Skeletal muscle cell (primary cell): ENCODE measurements around the gene NEK6.

Source experiments
- DNase-seq: peaks from one replicate; pipeline ENCODE4 v3.0.0-alpha.2; 2010; ENCODE audit warnings: low read depth
- H3K4me3 ChIP-seq: 2 replicates; pipeline ENCODE4 v1.5.1; 2011; ENCODE audit warnings: low read depth, mild to moderate bottlenecking, control low read depth, low read length, moderate library complexity

The NEK6 gene

DNA sequence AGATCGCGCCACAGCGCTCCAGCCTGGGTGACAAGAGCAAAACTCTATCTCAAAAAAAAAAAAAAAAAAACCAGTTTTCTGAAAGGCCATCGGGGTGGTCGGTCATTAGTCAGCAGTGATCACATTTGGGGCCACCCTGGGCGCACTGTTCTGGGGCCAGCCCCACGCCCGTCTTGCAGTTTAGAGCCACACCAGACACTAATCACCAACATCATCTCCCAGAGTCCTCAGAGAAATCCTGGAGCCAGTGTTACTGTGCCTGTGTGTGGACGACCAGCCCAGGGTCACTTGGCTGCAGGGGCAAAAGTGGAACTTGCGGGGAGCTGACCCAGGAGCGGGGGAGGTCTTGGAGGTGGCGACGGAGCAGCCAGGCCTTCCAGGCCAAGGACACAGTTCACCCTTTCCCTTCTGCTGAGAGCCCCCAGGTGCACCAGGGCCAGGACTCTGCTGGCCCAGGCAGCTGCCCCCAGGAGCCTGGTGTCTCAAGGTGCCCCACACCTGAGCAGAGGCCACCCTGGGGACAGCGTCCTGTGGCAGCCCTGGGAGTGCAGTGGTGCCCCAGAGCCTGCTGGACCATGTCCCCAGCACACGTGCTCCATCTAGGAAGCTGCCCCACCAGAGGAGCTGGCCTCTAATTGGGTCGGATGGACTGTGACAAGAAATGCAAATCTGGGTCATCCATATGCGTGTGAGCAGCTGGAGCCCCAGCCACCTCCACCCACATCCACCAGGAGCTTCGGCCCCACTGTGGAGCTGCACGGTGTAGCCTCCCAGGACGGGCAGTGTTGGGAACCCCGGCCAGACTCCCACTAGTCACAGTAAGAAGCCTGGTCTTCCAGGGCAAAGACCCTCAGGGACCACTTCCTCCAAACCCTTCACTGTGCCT is 51.1 kb downstream of the NEK6 start:
- DNase-seq: no peak
- H3K4me3 ChIP-seq: no peak overlapping the region

DNA sequence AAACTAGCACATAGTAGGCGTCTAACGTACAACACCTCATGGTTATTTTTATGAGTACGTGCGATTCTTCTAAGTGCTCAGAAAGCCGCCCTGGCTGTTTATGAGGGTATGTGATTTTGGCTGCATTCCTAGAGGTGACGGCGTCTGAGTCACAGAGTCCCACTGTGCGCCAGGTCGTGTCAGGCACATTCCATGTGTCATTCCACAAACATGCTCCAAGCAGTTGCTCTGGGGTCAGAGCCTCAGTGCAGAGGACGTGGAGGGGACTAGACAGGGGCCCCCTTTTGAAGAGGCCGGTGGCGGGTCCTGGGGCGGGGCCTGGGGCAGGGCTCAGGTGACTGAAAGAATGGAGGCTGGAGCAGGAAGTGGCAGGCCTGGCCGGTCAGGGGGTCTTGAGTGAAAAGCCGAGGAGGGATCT is 51.9 kb downstream of the NEK6 start:
- DNase-seq: peak; percentile 91
- no peak overlapping the region for H3K4me3 ChIP-seq

DNA sequence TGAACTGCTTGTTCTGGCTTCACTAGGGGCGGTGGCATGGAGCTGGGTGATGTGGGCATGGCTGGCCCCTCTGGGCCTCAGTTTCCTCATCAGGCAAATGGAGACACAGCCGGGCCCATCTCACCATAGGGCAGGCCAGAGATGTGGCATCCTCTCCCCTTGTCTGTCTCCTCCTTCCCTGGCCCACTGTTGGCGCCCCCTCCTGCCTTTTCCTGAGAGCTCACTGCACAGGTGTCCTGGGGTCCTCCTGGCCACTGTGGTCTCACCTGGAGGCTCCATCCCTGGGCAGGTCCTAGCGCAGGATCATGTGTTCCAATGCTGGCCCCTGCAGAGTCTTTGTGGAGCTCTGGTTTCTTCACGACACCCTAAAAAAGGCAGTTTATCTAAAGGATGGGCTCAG is 53.5 kb downstream of the NEK6 start:
- no peak overlapping the region for H3K4me3 ChIP-seq
- no peak for DNase-seq

DNA sequence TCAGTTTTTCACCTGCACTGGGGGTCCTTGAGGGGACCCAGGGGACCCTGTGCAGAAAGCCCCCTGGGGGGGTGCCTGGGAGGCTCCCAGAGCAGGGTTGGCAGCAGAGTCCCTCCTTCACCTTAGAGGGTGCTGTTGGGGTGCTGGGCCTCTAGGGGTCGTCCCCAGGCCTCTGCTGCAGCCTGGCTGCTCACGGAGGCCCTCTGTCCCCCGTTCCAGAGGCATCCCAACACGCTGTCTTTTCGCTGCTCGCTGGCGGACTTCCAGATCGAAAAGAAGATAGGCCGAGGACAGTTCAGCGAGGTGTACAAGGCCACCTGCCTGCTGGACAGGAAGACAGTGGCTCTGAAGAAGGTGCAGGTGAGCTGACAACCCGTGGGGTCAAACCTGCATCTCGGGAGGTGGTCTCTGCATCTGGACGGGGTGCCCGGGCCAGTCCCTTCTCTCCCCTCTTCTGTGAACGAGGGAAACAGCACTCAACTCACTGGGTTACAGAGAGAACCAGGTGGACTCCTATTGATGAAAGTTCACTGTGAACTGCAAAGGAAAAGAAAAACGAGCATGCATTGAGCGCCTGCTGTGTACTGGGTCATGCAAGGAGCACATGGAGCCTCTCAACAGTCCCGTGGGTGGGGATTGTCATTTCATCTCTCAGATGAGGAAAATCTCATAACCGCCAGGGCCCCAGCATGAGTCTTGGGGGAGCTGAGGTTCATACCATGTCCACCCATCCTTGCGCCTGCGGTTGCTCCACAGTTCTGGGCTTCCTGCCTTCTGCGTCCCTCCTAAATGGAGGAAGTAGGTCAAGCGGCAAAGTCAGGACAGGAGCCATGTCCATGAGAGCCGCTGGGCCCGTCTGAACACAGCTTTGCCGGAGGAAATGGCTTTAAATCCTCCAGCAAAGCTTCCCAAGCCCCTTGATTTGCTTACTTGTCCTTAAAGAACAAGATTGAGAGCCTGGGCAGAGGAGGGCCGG is 54.8 kb downstream of the NEK6 start:
- no peak for DNase-seq

DNA sequence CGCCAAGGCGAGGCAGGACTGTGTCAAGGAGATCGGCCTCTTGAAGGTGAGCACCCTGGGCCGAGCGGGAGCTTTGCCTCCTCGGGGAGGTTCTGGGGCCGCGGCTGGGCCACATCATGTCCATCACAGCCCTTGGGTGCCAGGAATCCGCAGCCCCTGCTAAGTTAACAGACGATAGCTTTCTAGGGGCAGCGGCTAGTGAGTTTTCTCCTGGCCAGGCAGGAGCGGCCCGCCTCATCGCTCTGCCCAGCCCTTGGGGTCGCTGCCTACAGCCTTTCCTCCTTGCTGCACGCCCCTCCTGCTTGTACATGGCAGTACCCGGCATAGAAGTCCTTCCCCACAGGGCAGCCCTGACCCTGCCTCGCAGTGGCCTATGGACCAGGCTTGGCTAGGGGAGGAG is 56.2 kb downstream of the NEK6 start:
- no peak overlapping the region for H3K4me3 ChIP-seq
- no peak for DNase-seq

More for the DNA sequence above, 54.8 kb downstream of the NEK6 start:
- no peak overlapping the region for H3K4me3 ChIP-seq

DNA sequence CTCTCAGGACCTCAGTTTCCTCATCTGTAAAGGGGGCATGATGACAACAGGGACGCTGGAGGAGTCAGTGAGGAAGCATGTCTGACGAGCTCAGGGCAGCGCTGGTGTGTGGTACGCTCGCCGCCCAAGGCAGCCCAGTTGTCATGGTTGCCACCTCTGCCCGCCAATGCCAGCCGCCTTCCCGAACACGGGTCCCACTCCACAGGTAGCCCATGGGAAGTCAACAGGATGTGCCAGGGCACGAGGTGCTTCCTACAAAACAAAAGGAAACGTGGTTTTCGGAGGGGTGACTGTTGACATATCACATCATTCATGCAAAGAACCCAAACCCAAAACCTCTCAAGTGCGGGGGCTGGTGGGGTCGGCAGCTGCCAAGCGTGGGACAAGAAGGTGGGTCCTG is 58.1 kb downstream of the NEK6 start:
- no peak overlapping the region for H3K4me3 ChIP-seq
- no peak for DNase-seq

DNA sequence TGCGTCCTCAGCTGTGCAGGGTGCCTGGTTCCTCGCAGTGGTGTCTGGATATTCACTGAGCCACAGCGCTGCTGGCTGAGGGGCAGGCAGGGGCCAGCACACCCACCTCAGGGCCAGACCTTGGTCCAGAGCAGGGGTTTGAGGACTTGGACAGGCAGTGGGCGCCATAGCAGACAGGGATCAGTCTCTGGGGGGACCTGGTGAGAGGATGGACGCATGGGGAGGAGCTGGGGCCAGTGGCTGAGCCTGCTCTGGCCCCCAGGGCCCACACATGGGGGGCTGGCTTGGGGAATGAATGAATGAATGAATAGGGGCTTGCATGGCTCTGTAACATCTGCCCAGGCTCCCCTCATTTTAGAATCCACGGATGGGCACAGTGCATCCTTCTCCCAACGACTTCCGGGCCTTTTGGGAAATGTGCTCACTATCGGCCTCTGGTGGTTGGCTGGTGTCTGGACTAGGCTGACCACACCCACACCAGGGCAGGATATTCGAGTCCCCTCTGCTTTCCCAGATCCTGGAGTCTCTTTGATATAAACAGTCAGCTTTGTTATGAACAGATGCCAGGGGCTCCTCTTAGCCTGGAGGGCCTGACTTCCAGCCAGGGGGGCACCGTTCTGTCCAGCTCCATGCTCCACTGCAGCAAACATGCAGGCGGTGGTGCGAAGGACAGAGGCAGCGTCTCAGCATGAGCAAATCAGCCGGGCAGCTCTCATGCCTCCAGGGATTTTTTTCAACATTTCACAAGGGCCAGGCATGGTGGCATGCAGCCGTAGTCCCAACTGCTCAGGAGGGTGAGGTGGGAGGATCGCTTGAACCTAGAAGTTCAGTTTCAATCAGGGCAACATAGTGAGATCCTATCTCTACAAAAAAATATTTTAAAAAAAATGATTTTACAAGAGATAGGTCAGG is 62.6 kb downstream of the NEK6 start:
- no peak overlapping the region for H3K4me3 ChIP-seq
- no peak for DNase-seq

DNA sequence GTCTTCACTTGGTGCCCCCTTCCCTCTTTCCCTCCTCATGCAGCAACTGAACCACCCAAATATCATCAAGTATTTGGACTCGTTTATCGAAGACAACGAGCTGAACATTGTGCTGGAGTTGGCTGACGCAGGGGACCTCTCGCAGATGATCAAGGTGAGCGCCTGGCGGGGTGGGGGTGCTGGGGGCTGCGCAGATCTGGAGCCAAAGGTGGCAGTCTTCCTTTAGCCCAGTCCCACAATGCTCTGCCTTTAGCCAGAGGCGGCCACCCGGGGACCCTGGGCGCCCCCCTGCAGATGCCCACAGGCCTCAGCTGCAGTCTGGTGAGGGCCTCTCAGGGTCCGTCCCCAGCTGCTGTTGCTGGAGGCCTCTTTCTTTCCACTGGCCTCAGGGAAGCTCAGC is 63.7 kb downstream of the NEK6 start:
- H3K4me3 ChIP-seq: no peak overlapping the region
- no peak for DNase-seq

DNA sequence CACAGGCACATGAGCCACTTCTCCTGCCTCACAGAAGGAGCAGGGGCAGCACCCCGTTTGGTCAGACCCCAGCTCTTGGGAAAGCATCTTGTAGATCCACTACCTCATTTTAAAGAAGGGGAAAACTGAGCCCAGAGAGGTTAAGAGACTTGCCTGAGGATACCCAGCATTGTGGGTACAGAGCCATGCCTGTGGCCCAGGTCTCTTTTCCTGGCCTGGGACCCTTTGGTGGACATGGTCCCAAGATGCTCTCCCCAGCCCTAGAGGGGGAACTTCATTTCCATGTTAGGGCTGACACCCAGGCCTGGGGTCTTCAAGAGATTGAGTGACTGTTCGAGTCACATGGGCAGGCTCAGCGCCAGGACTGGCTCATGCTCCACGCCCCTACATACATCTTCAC is 64.2 kb downstream of the NEK6 start:
- H3K4me3 ChIP-seq: no peak overlapping the region
- no peak for DNase-seq

DNA sequence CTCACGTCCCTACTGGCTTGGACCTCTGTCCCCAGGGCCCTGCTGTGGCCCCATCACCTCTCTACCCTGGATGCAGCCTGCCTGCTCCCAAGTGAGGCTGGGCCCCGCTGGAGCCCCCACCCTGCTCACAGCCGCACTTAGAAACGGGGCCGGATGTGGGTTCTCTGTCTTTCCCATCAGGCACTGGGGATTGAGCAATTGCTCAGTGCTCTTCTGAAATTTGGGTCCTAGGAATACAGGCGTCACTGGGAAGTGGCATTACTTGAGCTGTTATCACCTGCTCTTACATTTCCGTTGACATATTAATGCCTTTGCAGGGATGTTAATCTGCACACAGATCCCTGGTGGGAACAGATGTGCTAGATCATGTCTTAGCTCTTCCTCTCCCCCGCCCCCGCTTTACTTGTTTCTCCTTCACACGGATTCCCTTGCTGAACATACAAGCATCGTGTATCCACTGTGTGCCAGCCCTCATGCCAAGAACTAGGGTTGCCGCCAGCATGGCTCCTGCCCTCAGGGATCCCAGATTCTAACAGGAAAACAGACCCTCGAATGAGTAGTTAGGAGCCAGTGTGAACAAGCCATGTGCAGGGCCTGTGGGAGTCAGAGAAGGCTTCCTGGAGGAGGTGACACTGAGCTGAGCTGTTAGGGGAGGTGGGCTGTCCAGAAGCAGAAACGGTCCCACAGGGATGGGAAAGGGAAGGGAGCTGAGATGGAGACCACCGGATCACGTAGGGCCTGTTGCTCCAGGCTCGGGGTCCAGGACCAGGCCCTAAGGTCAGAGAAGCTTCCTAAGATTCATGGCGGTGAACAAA is 65.1 kb downstream of the NEK6 start:
- no peak overlapping the region for H3K4me3 ChIP-seq
- DNase-seq: peak; percentile 70

DNA sequence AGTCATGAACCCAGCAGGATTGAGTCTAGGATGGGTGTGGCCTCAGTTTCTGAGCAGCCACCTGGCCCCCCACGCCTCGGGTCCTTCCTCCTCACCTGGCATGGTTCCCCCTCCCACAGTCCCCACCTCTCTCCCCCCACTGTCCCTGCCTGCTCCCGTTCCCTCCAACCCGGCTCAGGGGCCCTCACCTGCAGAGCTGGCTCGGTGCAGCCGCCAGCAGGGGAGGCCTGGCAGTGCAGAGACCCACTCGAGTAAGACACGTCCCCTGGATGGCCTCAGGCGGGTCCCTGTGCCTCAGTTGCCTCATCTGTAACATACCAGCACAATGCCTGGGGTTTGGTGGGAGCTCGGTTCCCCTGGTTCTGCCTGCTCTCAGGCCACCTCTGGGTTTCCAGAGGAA is 66.2 kb downstream of the NEK6 start:
- no peak overlapping the region for H3K4me3 ChIP-seq
- DNase-seq: no peak

DNA sequence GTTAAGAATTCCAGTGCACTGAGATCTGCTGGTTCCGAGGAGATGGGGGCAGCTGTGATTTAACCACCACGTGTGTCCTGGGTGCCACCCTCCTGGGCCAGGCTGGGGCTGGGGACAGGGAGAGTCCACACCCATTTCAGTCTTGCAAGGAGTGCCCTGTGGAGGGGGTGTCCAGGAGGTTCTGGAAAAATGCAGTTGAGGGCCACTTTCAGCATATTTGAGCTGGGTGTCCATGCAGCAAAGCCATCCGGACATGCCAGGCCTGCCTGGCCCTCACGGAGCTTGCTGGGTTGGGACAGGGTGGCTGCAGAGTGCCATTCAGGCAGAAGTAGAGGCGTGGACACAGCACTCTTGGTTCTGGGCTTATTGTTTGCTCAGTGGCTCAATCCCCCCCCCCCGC is 68.1 kb downstream of the NEK6 start:
- no peak overlapping the region for H3K4me3 ChIP-seq
- DNase-seq: no peak

DNA sequence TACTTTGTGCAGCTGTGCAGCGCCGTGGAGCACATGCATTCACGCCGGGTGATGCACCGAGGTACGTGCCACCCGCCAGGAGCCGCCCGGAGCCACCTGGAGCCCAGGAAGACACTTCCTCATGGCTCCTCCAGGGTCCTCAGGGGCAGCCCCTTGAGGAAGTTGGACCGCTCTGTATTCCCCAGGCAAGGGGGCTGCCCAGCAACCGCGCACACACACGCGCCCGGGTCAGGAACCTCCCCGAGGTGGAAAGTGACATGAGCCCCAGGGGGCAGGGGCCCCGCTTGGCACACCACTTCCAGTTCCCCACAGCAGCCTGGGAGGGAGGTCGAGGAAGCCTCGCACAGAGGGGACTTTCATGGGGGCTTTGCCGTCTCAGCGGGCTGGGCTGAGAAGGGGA is 68.6 kb downstream of the NEK6 start:
- no peak overlapping the region for H3K4me3 ChIP-seq
- DNase-seq: no peak

DNA sequence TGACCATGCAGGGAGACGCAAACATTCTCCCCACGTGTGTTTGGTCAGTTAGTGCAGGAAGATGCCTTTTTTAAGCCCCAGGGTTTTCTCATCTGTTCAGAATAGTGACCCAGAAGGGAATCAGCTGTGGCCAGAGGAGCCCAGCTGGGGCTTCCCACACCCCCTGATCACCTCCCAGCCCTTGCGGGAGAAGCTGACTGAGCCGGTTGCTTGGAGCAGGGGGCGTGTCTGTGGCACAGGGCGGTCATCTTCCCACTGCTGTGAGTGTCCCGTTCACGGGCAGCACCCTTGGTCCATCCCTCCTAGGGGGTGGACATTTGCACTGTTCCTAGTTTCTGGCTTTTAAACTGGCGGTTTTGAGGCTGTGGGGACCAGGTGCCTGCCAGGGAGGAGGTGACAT is 69.7 kb downstream of the NEK6 start:
- H3K4me3 ChIP-seq: no peak overlapping the region
- no peak for DNase-seq

DNA sequence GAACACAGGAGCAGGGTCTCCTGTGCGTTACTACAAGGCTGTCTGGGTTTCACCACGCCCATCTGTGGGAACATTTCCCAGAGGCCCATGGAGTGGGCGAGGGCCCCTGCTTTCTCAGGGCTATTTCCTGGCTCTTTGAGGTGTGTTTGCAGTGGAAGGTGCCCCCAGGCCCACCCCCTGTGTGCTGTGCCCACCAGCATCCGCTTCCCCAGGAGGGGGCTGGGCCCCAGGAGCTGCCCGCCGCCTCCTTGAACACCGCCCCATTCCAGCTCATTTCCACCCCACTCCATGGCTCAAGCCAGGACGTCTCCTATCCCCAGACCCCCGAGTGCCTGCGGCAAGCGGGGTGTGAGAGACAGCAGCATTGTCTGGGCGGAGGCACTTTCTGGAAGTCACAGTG is 70.5 kb downstream of the NEK6 start:
- no peak for DNase-seq
- H3K4me3 ChIP-seq: no peak overlapping the region

DNA sequence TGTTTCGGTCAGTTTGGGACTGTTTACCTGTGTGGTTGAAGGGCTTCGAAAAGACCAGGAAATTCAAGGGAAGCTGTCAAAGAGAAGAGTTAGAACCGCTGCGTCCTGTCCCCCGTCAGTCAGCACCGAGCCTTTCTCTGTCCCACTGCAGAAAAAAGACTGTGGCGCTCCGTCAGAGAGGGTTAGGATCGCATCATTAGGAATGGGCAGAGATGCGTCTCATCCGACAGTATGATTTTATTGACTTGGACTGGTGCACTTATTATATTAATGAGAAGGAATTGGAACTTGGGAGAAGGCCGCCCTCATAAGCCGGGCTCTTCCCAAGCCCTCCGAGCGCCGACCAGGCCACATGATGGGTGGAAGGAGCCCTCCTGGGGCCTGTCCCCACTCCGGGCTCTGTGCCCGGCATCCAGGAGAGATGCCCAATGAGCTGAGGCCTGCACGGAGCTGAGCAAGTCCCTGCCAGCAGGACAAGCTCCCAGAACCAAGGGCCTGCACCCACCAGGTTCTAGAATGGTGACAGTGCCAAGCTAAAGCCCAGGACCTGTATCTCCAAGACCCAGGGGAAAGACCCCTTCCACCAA is 71.5 kb downstream of the NEK6 start:
- no peak for DNase-seq
- no peak overlapping the region for H3K4me3 ChIP-seq

DNA sequence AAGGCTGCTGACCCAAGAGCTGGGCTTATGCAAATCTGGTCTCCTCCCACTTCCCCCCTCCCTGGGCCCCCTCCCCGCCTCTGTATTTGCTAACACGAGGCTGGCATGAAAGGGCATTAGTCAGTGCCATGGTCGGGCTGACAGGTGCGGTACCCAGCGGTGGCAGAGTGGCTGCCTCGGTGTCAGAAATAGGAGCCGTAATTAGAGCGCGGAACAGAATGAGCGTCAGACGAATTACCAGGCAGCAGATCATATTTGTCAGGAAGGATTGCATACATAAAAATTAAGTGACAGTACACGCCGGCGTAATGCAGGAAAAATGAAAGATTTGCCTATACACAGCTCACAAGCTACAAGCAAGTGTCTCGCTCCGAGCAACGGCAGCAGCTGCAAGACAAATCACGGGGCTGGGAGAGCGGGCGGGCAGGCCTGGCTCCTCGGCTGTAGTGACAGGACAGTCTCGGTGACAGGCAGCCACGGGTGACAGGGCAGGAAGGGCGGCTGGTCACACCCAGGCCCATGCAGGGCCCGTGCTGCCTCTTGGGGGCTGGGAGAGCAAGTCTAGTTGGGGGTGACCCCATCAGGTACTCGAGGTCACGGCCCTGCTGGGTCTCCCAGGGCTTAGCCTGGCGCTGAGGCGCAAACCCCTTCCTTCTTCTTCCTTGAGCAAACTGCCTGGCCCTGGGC is 72.4 kb downstream of the NEK6 start:
- no peak for DNase-seq
- H3K4me3 ChIP-seq: no peak overlapping the region

DNA sequence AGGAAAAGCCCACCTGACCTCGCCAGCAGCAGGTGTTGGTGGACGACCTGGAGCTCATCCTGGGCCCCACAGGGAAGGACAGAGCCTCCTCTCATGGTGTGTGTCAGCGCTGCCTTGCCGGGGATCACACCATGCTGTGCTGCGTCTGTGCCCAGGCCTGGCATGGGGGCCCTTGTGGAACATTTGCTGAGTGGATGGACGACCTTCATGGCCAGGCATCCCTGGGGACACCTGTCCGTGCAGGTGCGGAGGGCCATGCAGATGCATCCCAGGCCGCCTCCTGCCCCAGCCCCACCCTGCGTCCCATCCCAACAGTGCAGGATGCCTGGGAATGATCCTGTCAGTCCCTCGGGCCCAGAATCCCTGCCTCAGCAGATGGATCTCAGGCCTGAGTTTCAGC is 73.8 kb downstream of the NEK6 start:
- no peak overlapping the region for H3K4me3 ChIP-seq
- DNase-seq: no peak
